OCI-LY1 (cell line): ENCODE measurements around the gene COPS7A.

Experiments
- H2AFZ ChIP-seq: fragments of 200-600 bp; sonication (generic), shearing (Covaris generic); 2 replicates; pipeline ENCODE4 v1.6.0; 2014; ENCODE audit warnings: antibody characterized with exemption, mild to moderate bottlenecking, low read length
- H3F3A ChIP-seq: fragments of 200-600 bp; sonication (generic), shearing (Covaris generic); 2 replicates; pipeline ENCODE4 v1.6.0; 2014; ENCODE audit warnings: mild to moderate bottlenecking, antibody characterized with exemption, low read length, moderate library complexity; ENCODE audit not compliant: insufficient read depth
- H3K27ac ChIP-seq: fragments of 200-600 bp; sonication (generic); 2 replicates; pipeline ENCODE4 v1.5.1; 2014; ENCODE audit warnings: low read length, mixed run types, mild to moderate bottlenecking, low read depth; ENCODE audit not compliant: poor library complexity, severe bottlenecking
- H3K27me3 ChIP-seq: fragments of 200-600 bp; sonication (generic); 2 replicates; pipeline ENCODE4 v1.6.0; 2014; ENCODE audit warnings: antibody characterized with exemption, mild to moderate bottlenecking, low read length, moderate library complexity; ENCODE audit not compliant: insufficient read depth
- H3K36me3 ChIP-seq: fragments of 200-600 bp; sonication (generic); 2 replicates; pipeline ENCODE4 v1.6.1; 2014; ENCODE audit warnings: mild to moderate bottlenecking, antibody characterized with exemption, low read length, moderate library complexity, mixed read lengths; ENCODE audit not compliant: insufficient read depth
- H3K4me1 ChIP-seq: fragments of 200-600 bp; sonication (generic); 2 replicates; pipeline ENCODE4 v1.5.1; 2014; ENCODE audit warnings: mild to moderate bottlenecking, low read length, moderate library complexity; ENCODE audit not compliant: insufficient read depth, severe bottlenecking
- H3K4me2 ChIP-seq: fragments of 200-600 bp; sonication (generic), shearing (Covaris generic); 2 replicates; pipeline ENCODE4 v1.6.1; 2014; ENCODE audit warnings: low read length
- H3K4me3 ChIP-seq: fragments of 200-600 bp; sonication (generic); 2 replicates; pipeline ENCODE4 v1.5.1; 2014; ENCODE audit warnings: low read length, low read depth, mild to moderate bottlenecking, mixed read lengths; ENCODE audit not compliant: poor library complexity, severe bottlenecking
- H3K79me2 ChIP-seq: fragments of 200-600 bp; shearing (Covaris generic); 2 replicates; pipeline ENCODE4 v1.6.1; 2016; ENCODE audit warnings: mixed run types, low read length, mixed read lengths; ENCODE audit not compliant: insufficient read depth
- H3K9ac ChIP-seq: fragments of 200-600 bp; sonication (generic), shearing (Covaris generic); 2 replicates; pipeline ENCODE4 v1.6.1; 2014; ENCODE audit warnings: mild to moderate bottlenecking, low read length, mixed read lengths
- H3K9me2 ChIP-seq: fragments of 200-600 bp; sonication (generic), shearing (Covaris generic); 2 replicates; pipeline ENCODE4 v1.6.1; 2014; ENCODE audit warnings: low read depth, mild to moderate bottlenecking, low read length, mixed read lengths
- H3K9me3 ChIP-seq: fragments of 200-600 bp; shearing (Covaris generic); 2 replicates; pipeline ENCODE4 v1.6.1; 2014; ENCODE audit warnings: low read length, mixed read lengths
- H4K20me1 ChIP-seq: fragments of 200-600 bp; sonication (generic), shearing (Covaris generic); 2 replicates; pipeline ENCODE4 v1.6.0; 2016; ENCODE audit warnings: mild to moderate bottlenecking, low read length; ENCODE audit not compliant: insufficient read depth
- EZH2 ChIP-seq: fragments of 200-600 bp; sonication (generic), shearing (Covaris generic); IDR thresholded peaks from 2 replicates; pipeline ENCODE4 v1.8.0; 2017; ENCODE audit warnings: borderline replicate concordance, mixed run types, mild to moderate bottlenecking, antibody characterized with exemption, low read length, moderate library complexity, mixed read lengths
- TF ChIP-seq, protein P1 (sequence below): fragments of 200-600 bp; sonication (generic), shearing (Covaris generic); IDR thresholded peaks from 2 replicates; pipeline ENCODE4 v1.5.1; 2017; ENCODE audit warnings: mild to moderate bottlenecking, antibody characterized with exemption, low read length, moderate library complexity, mixed read lengths

The COPS7A gene

DNA sequence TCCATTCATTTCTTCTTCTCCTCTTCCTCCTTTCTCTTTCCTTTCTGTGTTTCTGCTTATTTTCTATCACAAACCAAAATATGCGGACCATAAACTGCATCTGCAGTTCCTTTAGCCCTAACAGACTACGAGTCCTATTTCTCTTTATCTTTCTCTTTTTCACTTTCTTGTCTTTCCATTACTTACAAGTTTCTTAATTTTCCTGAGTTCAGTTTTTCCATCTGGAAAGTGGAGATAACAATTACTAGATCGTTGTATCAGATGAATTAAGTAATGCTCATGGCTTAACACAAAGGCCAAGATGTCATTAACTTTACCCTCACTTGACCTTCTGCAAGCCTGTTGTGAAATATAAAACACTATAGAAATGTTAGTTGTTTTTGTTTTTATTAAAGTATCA, 983 bp upstream of the COPS7A start:
- Histone ChIP-seq H3K4me1 (peaks cover 37% of the 10 kb centered on the region), H3K4me2 (peak overlapping the region; percentile 89), H4K20me1 (no peaks in the 10 kb centered on the region), H3F3A (peaks cover 7% of the 10 kb centered on the region; the same call in 1 of the 2 replicates), H3K27ac (peak overlapping the region; percentile 76), H3K9me3 (no peaks in the 10 kb centered on the region), H3K79me2 (no peaks in the 10 kb centered on the region), H3K4me3 (peak overlapping the region; percentile 69), H3K27me3 (no peaks in the 10 kb centered on the region), H3K9ac (peak overlapping the region; percentile 87), H2AFZ (no peak overlapping the region), H3K9me2 (no peaks in the 10 kb centered on the region), H3K36me3 (no peaks in the 10 kb centered on the region)
- no peak for TF ChIP-seq EZH2
- TF ChIP-seq, protein P1, sequence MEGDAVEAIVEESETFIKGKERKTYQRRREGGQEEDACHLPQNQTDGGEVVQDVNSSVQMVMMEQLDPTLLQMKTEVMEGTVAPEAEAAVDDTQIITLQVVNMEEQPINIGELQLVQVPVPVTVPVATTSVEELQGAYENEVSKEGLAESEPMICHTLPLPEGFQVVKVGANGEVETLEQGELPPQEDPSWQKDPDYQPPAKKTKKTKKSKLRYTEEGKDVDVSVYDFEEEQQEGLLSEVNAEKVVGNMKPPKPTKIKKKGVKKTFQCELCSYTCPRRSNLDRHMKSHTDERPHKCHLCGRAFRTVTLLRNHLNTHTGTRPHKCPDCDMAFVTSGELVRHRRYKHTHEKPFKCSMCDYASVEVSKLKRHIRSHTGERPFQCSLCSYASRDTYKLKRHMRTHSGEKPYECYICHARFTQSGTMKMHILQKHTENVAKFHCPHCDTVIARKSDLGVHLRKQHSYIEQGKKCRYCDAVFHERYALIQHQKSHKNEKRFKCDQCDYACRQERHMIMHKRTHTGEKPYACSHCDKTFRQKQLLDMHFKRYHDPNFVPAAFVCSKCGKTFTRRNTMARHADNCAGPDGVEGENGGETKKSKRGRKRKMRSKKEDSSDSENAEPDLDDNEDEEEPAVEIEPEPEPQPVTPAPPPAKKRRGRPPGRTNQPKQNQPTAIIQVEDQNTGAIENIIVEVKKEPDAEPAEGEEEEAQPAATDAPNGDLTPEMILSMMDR, result no peak

DNA sequence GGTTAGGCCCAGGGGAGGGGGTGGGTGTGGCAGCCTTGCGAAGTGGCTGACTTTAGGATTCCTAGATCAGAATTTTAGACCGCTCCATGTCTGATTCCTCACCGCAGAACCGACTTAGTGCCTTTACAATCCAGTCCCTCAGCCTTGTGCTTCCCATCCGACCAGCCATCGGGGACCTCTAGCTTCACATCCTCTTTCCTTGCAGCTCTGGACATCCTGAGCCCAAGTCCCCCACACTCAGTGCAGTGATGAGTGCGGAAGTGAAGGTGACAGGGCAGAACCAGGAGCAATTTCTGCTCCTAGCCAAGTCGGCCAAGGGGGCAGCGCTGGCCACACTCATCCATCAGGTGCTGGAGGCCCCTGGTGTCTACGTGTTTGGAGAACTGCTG, 557 bp downstream of the COPS7A start:
- no peak overlapping the region for H2AFZ ChIP-seq
- TF ChIP-seq EZH2, result no peak
- TF ChIP-seq, protein P1, result no peak

GRCh38 chr12:6725350-6725749, 1.5 kb downstream of the COPS7A start:
- Histone ChIP-seq H3K9me2 (no peaks in the 10 kb centered on the region), H2AFZ (no peak overlapping the region), H3K27me3 (no peaks in the 10 kb centered on the region), H3K9me3 (no peaks in the 10 kb centered on the region), H3K27ac (no peak overlapping the region), H3K4me1 (peaks cover 37% of the 10 kb centered on the region), H4K20me1 (no peaks in the 10 kb centered on the region), H3K36me3 (peaks cover 24% of the 10 kb centered on the region), H3K79me2 (no peaks in the 10 kb centered on the region), H3F3A (peaks cover 7% of the 10 kb centered on the region; the same call in 1 of the 2 replicates), H3K4me2 (peak overlapping the region; percentile 89), H3K4me3 (peak overlapping the region; percentile 69), H3K9ac (peak overlapping the region; percentile 78; the same call in 1 of the 2 replicates)
- TF ChIP-seq, protein P1, result no peak
- TF ChIP-seq EZH2, result no peak

More for the DNA sequence above, 557 bp downstream of the COPS7A start:
- Histone ChIP-seq H3K9me2 (no peaks in the 10 kb centered on the region), H3K27ac (peak overlapping the region; percentile 72), H4K20me1 (no peaks in the 10 kb centered on the region), H3K4me2 (peak overlapping the region; percentile 89), H3K9ac (peak overlapping the region; percentile 78), H3K4me3 (peak overlapping the region; percentile 69), H3F3A (peaks cover 7% of the 10 kb centered on the region; the same call in 1 of the 2 replicates), H3K27me3 (no peaks in the 10 kb centered on the region), H3K36me3 (peaks cover 15% of the 10 kb centered on the region), H3K79me2 (no peaks in the 10 kb centered on the region), H3K4me1 (peaks cover 37% of the 10 kb centered on the region), H3K9me3 (no peaks in the 10 kb centered on the region)
